GM21737 (cell line): ENCODE measurements around the gene ARHGEF2.

ENCODE experiments used
- ATAC-seq: cut with Tn5 transposase; IDR thresholded peaks from one replicate; pipeline ENCODE4 v1.9.1; 2021; ENCODE audit warnings: mild to moderate bottlenecking, moderate library complexity; ENCODE audit not compliant: unreplicated experiment

The ARHGEF2 gene

GRCh38 chr1:155971910-155972809, 6.2 kb downstream of the ARHGEF2 start:
- ATAC-seq = no peak

- no peak for ATAC-seq
These were observed 7.7 kb downstream of the ARHGEF2 start for GRCh38 chr1:155970531-155971167.

- no peak for ATAC-seq
These were observed 9.0 kb downstream of the ARHGEF2 start for GRCh38 chr1:155969377-155969791.

GRCh38 chr1:155968670-155969069, 9.7 kb downstream of the ARHGEF2 start:
- no peak for ATAC-seq

- no peak for ATAC-seq
These were observed 10.3 kb downstream of the ARHGEF2 start for GRCh38 chr1:155968051-155968400.

- no peak for ATAC-seq
These were observed 10.9 kb downstream of the ARHGEF2 start for GRCh38 chr1:155967341-155968050.

GRCh38 chr1:155966750-155967149, 11.6 kb downstream of the ARHGEF2 start:
- ATAC-seq = no peak

- no peak for ATAC-seq
These were observed 12.2 kb downstream of the ARHGEF2 start for GRCh38 chr1:155966135-155966534.

- ATAC-seq = no peak
These were observed 14.2 kb downstream of the ARHGEF2 start for GRCh38 chr1:155964193-155964592.

- ATAC-seq = no peak
These were observed 15.6 kb downstream of the ARHGEF2 start for GRCh38 chr1:155962599-155963211.

GRCh38 chr1:155961937-155962336, 16.4 kb downstream of the ARHGEF2 start:
- ATAC-seq = no peak

GRCh38 chr1:155960081-155960745, 18.1 kb downstream of the ARHGEF2 start:
- ATAC-seq = no peak

- no peak for ATAC-seq
These were observed 20.9 kb downstream of the ARHGEF2 start for GRCh38 chr1:155957411-155957915.

GRCh38 chr1:155954645-155955044, 23.7 kb downstream of the ARHGEF2 start:
- no peak for ATAC-seq

GRCh38 chr1:155952505-155952890, 25.8 kb downstream of the ARHGEF2 start:
- ATAC-seq = no peak

- no peak for ATAC-seq
These were observed 26.4 kb downstream of the ARHGEF2 start for GRCh38 chr1:155951753-155952504.

GRCh38 chr1:155950829-155951228, 27.5 kb downstream of the ARHGEF2 start:
- ATAC-seq = no peak

- no peak for ATAC-seq
These were observed 30.6 kb downstream of the ARHGEF2 start for GRCh38 chr1:155947741-155948140.

- no peak for ATAC-seq
These were observed 31.1 kb downstream of the ARHGEF2 start for GRCh38 chr1:155947292-155947691.
